ENCODE results near the gene UTP25. TPM values are rescaled to one million over a fixed set of nuclear protein-coding genes. Genes with fewer than 3 reads are reported as not detected.
"Not testable (repeated sequence)": the region's sequence is repeated elsewhere in the genome, so short reads cannot be mapped to it uniquely, and the experiment has no call there.

The UTP25 gene
- 10 to 100 TPM; 16.9 to 18.6 (median 17.7) TPM for total RNA-seq

DNA sequence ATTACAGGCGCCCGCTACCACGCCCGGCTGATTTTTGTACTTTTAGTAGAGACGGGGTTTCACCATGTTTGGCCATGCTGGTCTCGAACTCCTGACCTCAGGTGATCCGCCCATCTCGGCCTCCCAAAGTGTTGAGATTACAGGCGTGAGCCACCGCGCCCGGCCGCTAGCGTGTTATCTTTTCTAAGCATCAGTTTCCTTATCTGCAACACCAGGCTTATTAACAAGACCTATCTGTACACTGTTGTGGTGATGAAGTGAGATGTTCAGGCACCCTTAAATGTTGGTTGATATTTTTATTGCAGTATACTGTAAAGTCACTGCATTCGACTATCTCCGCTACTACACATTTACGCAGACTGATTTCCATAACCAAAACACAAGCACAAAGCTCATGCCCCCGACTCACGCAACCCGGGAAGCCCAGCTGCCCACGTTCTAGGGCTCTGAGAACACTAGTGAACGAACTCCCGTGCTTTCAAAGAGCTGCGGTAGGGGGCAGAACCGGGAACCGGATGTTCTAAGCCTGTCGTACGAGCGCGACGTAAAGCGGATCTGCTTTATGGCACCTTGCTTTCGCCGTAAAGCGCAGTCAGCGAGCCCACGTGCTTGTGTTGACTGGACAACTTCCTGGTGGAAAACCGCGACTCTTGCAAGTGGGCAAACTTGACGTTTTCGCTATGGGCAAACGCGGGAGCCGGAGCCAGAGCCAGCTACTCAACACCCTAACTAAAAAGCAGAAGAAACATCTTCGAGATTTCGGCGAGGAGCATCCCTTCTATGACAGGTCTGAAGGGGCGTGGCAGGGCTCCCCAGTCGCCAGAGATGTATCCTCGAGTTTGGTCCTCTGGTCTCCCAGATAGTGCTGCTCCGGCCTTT lies at the start of gene UTP25:
UTP25 (plus strand) TSS at position 589 of the 879 bp plus-strand sequence; CDS start at position 681, 92 bp downstream.
- peak; percentile 94 to 95 for ATAC-seq
- Mint-ChIP-seq H3K9me3 (no peaks in the 10 kb centered on the region), H3K36me3 (ENCODE audit: insufficient read depth) (peaks cover 18% of the 10 kb centered on the region), H3K4me3 (peak within 1 kb of the TSS; percentile 95), H3K4me1 (ENCODE audit: low read depth) (peaks cover 41% of the 10 kb centered on the region), H3K27me3 (ENCODE audit: low read depth) (peaks cover 5% of the 10 kb centered on the region)
- peak; percentile 90 for DNase-seq

GRCh38 chr1:209778102-209778501 lies 49.7 kb upstream of the UTP25 start:
- H3K4me1 Mint-ChIP-seq (ENCODE audit: low read depth) = peaks cover 13% of the 10 kb centered on the region
- no peaks in the 10 kb centered on the region for H3K27me3 Mint-ChIP-seq (ENCODE audit: low read depth)
- no peak for DNase-seq
- H3K9me3 Mint-ChIP-seq = no peaks in the 10 kb centered on the region
- no peak overlapping the region for H3K4me3 Mint-ChIP-seq
- H3K36me3 Mint-ChIP-seq (ENCODE audit: insufficient read depth) = peaks cover 64% of the 10 kb centered on the region
- ATAC-seq = no peak

- no peaks in the 10 kb centered on the region for H3K9me3 Mint-ChIP-seq
- DNase-seq (no peak), ATAC-seq (no peak)
- no peaks in the 10 kb centered on the region for H3K27me3 Mint-ChIP-seq (ENCODE audit: low read depth)
- no peak overlapping the region for H3K4me3 Mint-ChIP-seq
- H3K4me1 Mint-ChIP-seq (ENCODE audit: low read depth) = peaks cover 32% of the 10 kb centered on the region
- H3K36me3 Mint-ChIP-seq (ENCODE audit: insufficient read depth) = peaks cover 49% of the 10 kb centered on the region
Observed at GRCh38 chr1:209780268-209780667, 47.5 kb upstream of the UTP25 start.

- peaks cover 25% of the 10 kb centered on the region for H3K36me3 Mint-ChIP-seq (ENCODE audit: insufficient read depth)
- H3K9me3 Mint-ChIP-seq = no peaks in the 10 kb centered on the region
- peaks cover 29% of the 10 kb centered on the region for H3K4me1 Mint-ChIP-seq (ENCODE audit: low read depth)
- no peak for DNase-seq
- peaks cover 7% of the 10 kb centered on the region for H3K27me3 Mint-ChIP-seq (ENCODE audit: low read depth)
- ATAC-seq = no peak
- H3K4me3 Mint-ChIP-seq = peak overlapping the region; percentile 96
Observed at GRCh38 chr1:209783386-209783785, 44.4 kb upstream of the UTP25 start.

DNA sequence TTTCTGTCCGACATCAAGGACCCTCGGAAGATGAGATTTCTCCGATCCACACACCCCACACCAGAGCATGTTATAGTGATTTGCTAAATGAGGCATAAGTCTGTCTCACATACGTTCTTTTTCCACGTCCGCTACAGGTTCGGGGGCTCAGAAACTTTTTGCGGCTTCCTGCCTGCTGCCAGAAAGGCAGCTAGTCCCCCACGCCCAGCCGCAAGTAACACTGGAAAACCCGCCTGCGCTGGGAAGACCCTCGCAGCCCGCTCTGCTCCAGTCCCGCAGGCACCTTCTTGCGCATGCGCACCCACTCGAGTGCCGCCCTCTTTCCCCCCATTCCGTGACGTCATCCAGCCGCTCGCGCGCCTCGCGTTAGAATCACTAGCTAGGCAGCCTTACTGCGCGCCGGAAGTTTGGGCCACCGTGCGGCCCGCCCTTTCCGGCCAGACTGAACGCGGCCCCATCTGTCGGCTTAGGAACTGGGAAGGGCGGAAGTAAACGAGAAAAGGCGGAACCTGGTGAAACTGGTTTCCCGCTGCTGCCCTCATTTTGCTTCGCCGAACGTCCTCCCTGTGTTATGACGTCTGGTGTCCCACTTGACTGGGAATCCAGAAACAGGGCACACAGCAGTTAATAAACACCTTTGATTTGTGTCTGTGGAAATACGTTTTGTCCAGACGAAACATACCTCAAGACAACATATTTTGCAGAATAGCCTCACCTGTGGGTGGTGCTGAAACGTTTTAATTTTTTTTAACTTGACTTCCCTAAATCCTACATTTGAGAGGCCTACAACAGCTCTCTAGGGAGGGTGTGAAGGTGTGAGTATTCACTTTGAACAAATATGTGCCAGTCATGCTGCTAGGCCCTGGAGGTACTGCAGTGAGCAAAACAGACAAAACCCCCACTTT lies 43.3 kb upstream of the UTP25 start, which contains the start of gene C1orf74:
C1orf74 (minus strand) TSS at position 295 of the 905 bp plus-strand sequence. CDS start 925 bp downstream, outside the sequence.
- ATAC-seq (peak; percentile 99), DNase-seq (peak; percentile 99)
- Mint-ChIP-seq H3K36me3 (ENCODE audit: insufficient read depth) (peaks cover 16% of the 10 kb centered on the region), H3K27me3 (ENCODE audit: low read depth) (peaks cover 9% of the 10 kb centered on the region), H3K4me1 (ENCODE audit: low read depth) (peaks cover 27% of the 10 kb centered on the region), H3K4me3 (peak within 1 kb of the TSS; percentile 96), H3K9me3 (no peaks in the 10 kb centered on the region)

- peaks cover 10% of the 10 kb centered on the region for H3K36me3 Mint-ChIP-seq (ENCODE audit: insufficient read depth)
- no peak for DNase-seq
- no peaks in the 10 kb centered on the region for H3K9me3 Mint-ChIP-seq
- no peak overlapping the region for H3K4me3 Mint-ChIP-seq
- peaks cover 26% of the 10 kb centered on the region for H3K4me1 Mint-ChIP-seq (ENCODE audit: low read depth)
- H3K27me3 Mint-ChIP-seq (ENCODE audit: low read depth) = peaks cover 12% of the 10 kb centered on the region
- no peak for ATAC-seq
Observed at GRCh38 chr1:209785592-209785991, 42.2 kb upstream of the UTP25 start.

DNA sequence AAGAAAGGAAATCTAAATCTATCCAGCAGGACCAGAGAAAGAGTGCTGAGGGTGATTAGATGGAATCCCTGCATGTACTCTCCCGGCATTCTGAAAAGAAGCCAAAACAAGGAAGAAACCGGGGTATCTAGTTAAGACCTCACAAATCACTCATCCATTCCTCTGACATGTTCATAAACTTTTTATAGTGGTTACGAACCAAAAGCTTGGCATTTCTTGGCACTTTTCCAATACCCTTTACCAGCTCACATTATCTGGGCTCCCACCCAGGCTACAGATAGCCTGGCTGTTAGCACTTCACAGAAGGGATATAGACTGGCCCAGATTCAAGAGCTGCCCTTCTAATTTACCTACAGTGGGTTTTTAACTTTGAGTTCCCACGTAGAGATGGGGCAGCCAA lies 41.6 kb upstream of the UTP25 start:
- ATAC-seq (no peak), DNase-seq (no peak)
- Mint-ChIP-seq H3K9me3 (no peaks in the 10 kb centered on the region), H3K4me3 (no peak overlapping the region), H3K27me3 (ENCODE audit: low read depth) (peaks cover 15% of the 10 kb centered on the region), H3K4me1 (ENCODE audit: low read depth) (peaks cover 26% of the 10 kb centered on the region), H3K36me3 (ENCODE audit: insufficient read depth) (peaks cover 10% of the 10 kb centered on the region)

- no peak overlapping the region for H3K4me3 Mint-ChIP-seq
- peaks cover 20% of the 10 kb centered on the region for H3K27me3 Mint-ChIP-seq (ENCODE audit: low read depth)
- H3K4me1 Mint-ChIP-seq (ENCODE audit: low read depth) = peaks cover 24% of the 10 kb centered on the region
- DNase-seq (no peak), ATAC-seq (no peak)
- H3K36me3 Mint-ChIP-seq (ENCODE audit: insufficient read depth) = peaks cover 3% of the 10 kb centered on the region
- no peaks in the 10 kb centered on the region for H3K9me3 Mint-ChIP-seq
Observed at GRCh38 chr1:209787551-209787950, 40.2 kb upstream of the UTP25 start.

GRCh38 chr1:209789245-209789644 lies 38.5 kb upstream of the UTP25 start:
- DNase-seq (no peak), ATAC-seq (no peak)
- peaks cover 3% of the 10 kb centered on the region for H3K9me3 Mint-ChIP-seq
- peaks cover 11% of the 10 kb centered on the region for H3K4me1 Mint-ChIP-seq (ENCODE audit: low read depth)
- H3K4me3 Mint-ChIP-seq = no peak overlapping the region
- H3K27me3 Mint-ChIP-seq (ENCODE audit: low read depth) = peaks cover 27% of the 10 kb centered on the region
- peaks cover 2% of the 10 kb centered on the region for H3K36me3 Mint-ChIP-seq (ENCODE audit: insufficient read depth)

DNA sequence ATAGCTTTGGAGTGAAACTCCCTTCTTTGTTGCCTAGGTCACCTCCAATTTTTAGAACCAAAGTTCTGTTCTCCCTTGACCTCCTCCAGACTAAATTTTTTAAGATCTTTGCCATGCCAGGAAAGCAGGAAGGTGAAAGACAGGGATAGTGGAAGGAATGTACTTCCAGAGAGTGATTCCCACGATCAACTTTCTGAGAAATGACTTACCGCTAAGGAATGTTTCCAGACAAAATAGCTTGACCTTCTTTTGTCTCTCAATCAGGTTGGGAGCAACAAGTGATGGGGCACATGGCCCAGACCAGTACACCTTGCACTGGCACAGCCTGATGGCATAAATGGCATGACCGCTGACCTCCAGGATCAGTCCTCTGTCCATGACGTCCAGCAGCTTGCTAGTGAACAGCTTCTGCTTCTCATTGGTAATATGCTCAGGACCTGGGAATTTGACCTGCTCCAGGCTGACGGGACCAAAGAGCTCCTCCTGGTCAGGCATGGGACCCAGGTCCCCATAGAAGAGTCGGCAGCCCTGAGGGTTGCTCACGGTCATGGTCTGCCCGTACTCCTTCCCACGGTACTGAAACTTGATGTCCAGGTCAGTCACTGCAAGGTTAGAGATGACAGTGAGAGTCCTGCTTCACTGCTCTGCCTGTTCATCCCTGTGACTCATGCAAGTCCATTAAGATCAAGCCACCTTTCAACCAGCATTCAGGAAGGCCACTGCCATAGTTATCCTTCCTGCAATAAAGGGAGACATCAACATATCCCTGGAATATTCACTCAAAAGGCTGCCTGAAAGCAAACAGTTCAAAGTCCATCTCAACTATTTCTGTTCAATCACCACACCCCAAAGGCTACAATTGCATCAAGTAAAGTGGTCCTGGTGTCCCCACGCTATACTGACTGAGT lies 37.2 kb upstream of the UTP25 start:
- Mint-ChIP-seq H3K36me3 (ENCODE audit: insufficient read depth) (no peaks in the 10 kb centered on the region), H3K27me3 (ENCODE audit: low read depth) (peaks cover 38% of the 10 kb centered on the region), H3K9me3 (peaks cover 3% of the 10 kb centered on the region), H3K4me3 (no peak overlapping the region), H3K4me1 (ENCODE audit: low read depth) (no peaks in the 10 kb centered on the region)
- DNase-seq (no peak), ATAC-seq (no peak)

- Mint-ChIP-seq H3K4me1 (ENCODE audit: low read depth) (no peaks in the 10 kb centered on the region), H3K27me3 (ENCODE audit: low read depth) (peaks cover 39% of the 10 kb centered on the region), H3K36me3 (ENCODE audit: insufficient read depth) (no peaks in the 10 kb centered on the region), H3K4me3 (no peak overlapping the region), H3K9me3 (peaks cover 3% of the 10 kb centered on the region)
- DNase-seq = no peak
- ATAC-seq = no peak
Observed at GRCh38 chr1:209791920-209792319, 35.9 kb upstream of the UTP25 start.

- not testable (repeated sequence) for H3K4me3 Mint-ChIP-seq; H3K36me3 Mint-ChIP-seq (ENCODE audit: insufficient read depth); DNase-seq; ATAC-seq; H3K9me3 Mint-ChIP-seq; H3K4me1 Mint-ChIP-seq (ENCODE audit: low read depth)
- H3K27me3 Mint-ChIP-seq (ENCODE audit: low read depth) = peaks cover 30% of the 10 kb centered on the region
Observed at GRCh38 chr1:209793711-209794110, 34.1 kb upstream of the UTP25 start.

DNA sequence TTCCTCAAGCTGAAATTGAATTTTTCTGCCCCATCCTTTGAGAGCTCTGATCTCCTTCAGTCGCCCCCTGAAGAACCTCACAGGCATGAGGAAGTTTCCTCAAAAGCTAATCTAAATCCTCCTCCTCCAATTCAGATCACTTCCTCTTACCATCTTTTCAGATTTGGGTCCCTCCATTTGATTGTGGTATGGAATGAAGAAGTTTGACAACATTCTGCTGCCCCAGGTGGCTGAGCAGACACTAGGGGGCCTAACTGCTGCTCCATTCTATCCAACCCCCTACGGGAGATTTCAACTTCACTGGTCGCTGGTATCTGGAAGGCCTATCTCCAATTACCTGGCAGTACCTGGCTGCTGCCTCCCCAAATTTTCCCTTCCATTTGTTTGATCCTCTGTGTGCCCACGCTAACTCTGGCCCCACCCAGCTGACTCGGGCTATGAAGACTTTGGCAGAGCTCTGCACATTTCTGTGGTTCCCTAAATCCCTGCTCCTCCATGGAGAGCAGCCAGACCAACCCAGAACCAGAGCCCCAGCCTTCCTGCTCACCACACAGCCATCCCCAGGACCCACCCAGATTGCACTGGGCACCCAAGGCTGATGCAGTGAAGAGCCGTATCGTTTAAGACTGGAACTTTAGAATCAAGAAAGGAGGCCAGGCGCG lies 29.7 kb upstream of the UTP25 start:
- Mint-ChIP-seq H3K27me3 (ENCODE audit: low read depth) (peaks cover 26% of the 10 kb centered on the region), H3K4me1 (ENCODE audit: low read depth) (no peaks in the 10 kb centered on the region), H3K9me3 (peaks cover 3% of the 10 kb centered on the region), H3K36me3 (ENCODE audit: insufficient read depth) (no peaks in the 10 kb centered on the region), H3K4me3 (no peak overlapping the region)
- ATAC-seq (no peak), DNase-seq (no peak)

Measured in activated T-cell treated with anti-CD3 and anti-CD28 coated beads, Interleukin-2, amount 50 U/mL, for 4 hours (primary cell).